ENCODE measurements around the gene LRRC4C. TPM values are rescaled to one million over a fixed set of nuclear protein-coding genes. Genes with fewer than 3 reads are reported as not detected.

LRRC4C gene
- total RNA-seq, 1 experiment from 2014 or later: 0.13 TPM

DNA sequence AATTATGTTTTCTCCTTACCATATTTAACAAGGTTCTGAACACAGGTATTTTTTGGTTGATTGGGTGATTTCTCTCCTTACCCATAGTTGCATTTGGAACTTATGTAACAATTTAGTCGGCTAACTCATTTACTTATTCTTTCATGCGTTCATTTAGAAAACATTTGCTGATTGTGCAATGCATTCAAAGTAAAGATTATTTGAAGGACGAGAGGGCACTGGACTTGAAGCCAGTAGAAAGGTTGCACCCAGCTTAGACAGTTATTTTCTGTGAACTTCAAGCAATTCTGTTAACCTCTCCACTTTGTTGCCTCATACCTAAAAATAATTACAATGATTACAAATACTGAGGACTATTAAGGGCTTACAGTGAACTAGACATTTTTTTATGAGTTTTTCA, 769.6 kb downstream of the LRRC4C start:
- no peaks in the 10 kb centered on the region for H3K27me3 ChIP-seq (ENCODE audit: insufficient read depth, low read length)
- H3K23me2 ChIP-seq (ENCODE audit: insufficient read length, low read depth, low read length, poor library complexity, severe bottlenecking): no peaks in the 10 kb centered on the region
- H3K27me3 Mint-ChIP-seq (ENCODE audit: low read depth): no peaks in the 10 kb centered on the region
- no peak overlapping the region for H3K4me3 Mint-ChIP-seq
- no peak overlapping the region for H3K4ac ChIP-seq (ENCODE audit: low read depth, low read length)
- no peak overlapping the region for H4K91ac ChIP-seq (ENCODE audit: insufficient read length, low read depth, low read length)
- H3K18ac ChIP-seq (ENCODE audit: insufficient read length, low read depth, low read length): no peak overlapping the region
- peaks cover 0 to 3% of the 10 kb centered on the region in 2 experiments; a peak in 3 of 5 replicates for H3K9me3 Mint-ChIP-seq
- no peak overlapping the region for H3K14ac ChIP-seq (ENCODE audit: insufficient read depth, low read length)
- no peaks in the 10 kb centered on the region for H3K79me1 ChIP-seq (ENCODE audit: insufficient read depth, low read depth, low read length, poor library complexity, severe bottlenecking)
- no peak overlapping the region for H4K5ac ChIP-seq (ENCODE audit: insufficient read length, low read depth, low read length)
- no peaks in the 10 kb centered on the region for H3K79me2 ChIP-seq (ENCODE audit: insufficient read depth, low read length)
- H2BK20ac ChIP-seq (ENCODE audit: low read depth, low read length, poor library complexity, severe bottlenecking): no peak overlapping the region
- no peak overlapping the region for H3K27ac ChIP-seq (ENCODE audit: insufficient read length, low read depth, low read length)
- H3T11ph ChIP-seq (ENCODE audit: low read length): no peak overlapping the region
- H2BK5ac ChIP-seq (ENCODE audit: insufficient read length, low read length): no peak overlapping the region
- no peaks in the 10 kb centered on the region for H3K9me3 ChIP-seq (ENCODE audit: control insufficient read depth, low read depth, low read length)
- H2BK12ac ChIP-seq (ENCODE audit: insufficient read length, low read depth, low read length): no peak overlapping the region
- peaks cover 12 to 32% of the 10 kb centered on the region in 2 experiments for H3K4me1 Mint-ChIP-seq
- no peaks in the 10 kb centered on the region; a peak in 1 of 7 replicates for H3K36me3 Mint-ChIP-seq (ENCODE audit: insufficient read depth in 1 of 3, low read depth in 3 of 3)
- no peak overlapping the region for H2AFZ ChIP-seq (ENCODE audit: low read length)
- H4K20me1 ChIP-seq (ENCODE audit: control insufficient read depth, insufficient read depth, insufficient read length): no peaks in the 10 kb centered on the region
- no CpG with 5 or more reads among the region's 3 CpGs for WGBS (ENCODE audit: extremely low coverage, insufficient read length, low lambda C conversion rate)
- no peak overlapping the region for H3K9ac ChIP-seq (ENCODE audit: extremely low read depth, insufficient read length, low read length)
- no peak overlapping the region for H3K4me2 ChIP-seq (ENCODE audit: insufficient read depth, insufficient read length, low read length)
- no peak overlapping the region for H2BK120ac ChIP-seq (ENCODE audit: low read depth, low read length, poor library complexity, severe bottlenecking)
- no peak overlapping the region for H3K56ac ChIP-seq (ENCODE audit: insufficient read length, low read depth, low read length)
- H3K27ac Mint-ChIP-seq: no peak overlapping the region
- no peak overlapping the region for H2BK15ac ChIP-seq (ENCODE audit: low read depth, low read length)
- H4K8ac ChIP-seq (replicated peaks; ENCODE audit: insufficient read length, low read depth, low read length): no peak overlapping the region
- peaks cover 4% of the 10 kb centered on the region; the same call in 1 of the 2 replicates for H3K4me1 ChIP-seq (ENCODE audit: insufficient read depth, low read length)
- no peak overlapping the region for H3K23ac ChIP-seq (ENCODE audit: insufficient read length, low read depth, low read length)
- DNase-seq: no peak
- TF ChIP-seq, protein P1, sequence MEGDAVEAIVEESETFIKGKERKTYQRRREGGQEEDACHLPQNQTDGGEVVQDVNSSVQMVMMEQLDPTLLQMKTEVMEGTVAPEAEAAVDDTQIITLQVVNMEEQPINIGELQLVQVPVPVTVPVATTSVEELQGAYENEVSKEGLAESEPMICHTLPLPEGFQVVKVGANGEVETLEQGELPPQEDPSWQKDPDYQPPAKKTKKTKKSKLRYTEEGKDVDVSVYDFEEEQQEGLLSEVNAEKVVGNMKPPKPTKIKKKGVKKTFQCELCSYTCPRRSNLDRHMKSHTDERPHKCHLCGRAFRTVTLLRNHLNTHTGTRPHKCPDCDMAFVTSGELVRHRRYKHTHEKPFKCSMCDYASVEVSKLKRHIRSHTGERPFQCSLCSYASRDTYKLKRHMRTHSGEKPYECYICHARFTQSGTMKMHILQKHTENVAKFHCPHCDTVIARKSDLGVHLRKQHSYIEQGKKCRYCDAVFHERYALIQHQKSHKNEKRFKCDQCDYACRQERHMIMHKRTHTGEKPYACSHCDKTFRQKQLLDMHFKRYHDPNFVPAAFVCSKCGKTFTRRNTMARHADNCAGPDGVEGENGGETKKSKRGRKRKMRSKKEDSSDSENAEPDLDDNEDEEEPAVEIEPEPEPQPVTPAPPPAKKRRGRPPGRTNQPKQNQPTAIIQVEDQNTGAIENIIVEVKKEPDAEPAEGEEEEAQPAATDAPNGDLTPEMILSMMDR (conservative IDR thresholded peaks at IDR 0.05): no peak
- H2AK5ac ChIP-seq (ENCODE audit: insufficient read length, low read length): no peak overlapping the region

Data from H9 (cell line).